ENCODE measurements around the gene TP53BP1.

TP53BP1 gene

GRCh38 chr15:43449981-43450380 is 43.0 kb downstream of the TP53BP1 start:
- H3K9ac ChIP-seq (ENCODE audit: low read length) = no peak overlapping the region
- H4K8ac ChIP-seq (ENCODE audit: low read depth, low read length) = no peak overlapping the region
- H2AK5ac ChIP-seq (ENCODE audit: low read length) = no peak overlapping the region
- DNase-seq = no peak
- no peak overlapping the region for H3K4me2 ChIP-seq (ENCODE audit: low read length)
- peaks cover 2% of the 10 kb centered on the region for H3K79me2 ChIP-seq (ENCODE audit: control insufficient read depth, insufficient read depth, low read length)
- no peak overlapping the region for H3K4ac ChIP-seq (ENCODE audit: low read depth, low read length)
- WGBS (ENCODE audit: extremely low coverage, insufficient coverage, low lambda C conversion rate) = 100% methylated on average over 1 of the region's 1 CpG
- H2BK15ac ChIP-seq (replicated peaks; ENCODE audit: low read depth) = no peak overlapping the region
- no peaks in the 10 kb centered on the region for H3K4me1 ChIP-seq (ENCODE audit: control insufficient read depth, low read depth, low read length)
- no peak overlapping the region for H3K27ac ChIP-seq (ENCODE audit: low read depth, low read length)
- H2BK120ac ChIP-seq (ENCODE audit: low read depth, low read length) = no peak overlapping the region
- H3K23ac ChIP-seq (ENCODE audit: low read length) = no peak overlapping the region
- no peak overlapping the region for H3K18ac ChIP-seq (ENCODE audit: low read length)
- no peaks in the 10 kb centered on the region for H3K36me3 ChIP-seq (ENCODE audit: control insufficient read depth, insufficient read depth, low read length)
- H2BK5ac ChIP-seq (ENCODE audit: low read length) = no peak overlapping the region
- no peak overlapping the region for H3K56ac ChIP-seq (ENCODE audit: low read length)
- no peaks in the 10 kb centered on the region for H3K27me3 ChIP-seq (ENCODE audit: insufficient read depth, low read length, poor library complexity)
- peaks cover 2% of the 10 kb centered on the region for H3K79me1 ChIP-seq (ENCODE audit: low read length)
- H4K5ac ChIP-seq (ENCODE audit: low read length) = no peak overlapping the region
- no peak overlapping the region for H3K4me3 ChIP-seq (ENCODE audit: low read length)

- H2BK15ac ChIP-seq (replicated peaks; ENCODE audit: low read depth) = no peak overlapping the region
- no peaks in the 10 kb centered on the region for H3K27me3 ChIP-seq (ENCODE audit: insufficient read depth, low read length, poor library complexity)
- H3K9ac ChIP-seq (ENCODE audit: low read length) = no peak overlapping the region
- no peak overlapping the region for H3K4me3 ChIP-seq (ENCODE audit: low read length)
- no CpG with 5 or more reads among the region's 2 CpGs for WGBS (ENCODE audit: extremely low coverage, insufficient coverage, low lambda C conversion rate)
- H3K79me2 ChIP-seq (ENCODE audit: control insufficient read depth, insufficient read depth, low read length) = peaks cover 2% of the 10 kb centered on the region
- no peak overlapping the region for H3K4ac ChIP-seq (ENCODE audit: low read depth, low read length)
- peak; percentile 3 for DNase-seq
- no peak overlapping the region for H2BK5ac ChIP-seq (ENCODE audit: low read length)
- H3K4me2 ChIP-seq (ENCODE audit: low read length) = no peak overlapping the region
- H3K4me1 ChIP-seq (ENCODE audit: control insufficient read depth, low read depth, low read length) = no peaks in the 10 kb centered on the region
- no peaks in the 10 kb centered on the region for H3K36me3 ChIP-seq (ENCODE audit: control insufficient read depth, insufficient read depth, low read length)
- H2AK5ac ChIP-seq (ENCODE audit: low read length) = no peak overlapping the region
- no peak overlapping the region for H4K8ac ChIP-seq (ENCODE audit: low read depth, low read length)
- no peak overlapping the region for H3K56ac ChIP-seq (ENCODE audit: low read length)
- no peak overlapping the region for H4K5ac ChIP-seq (ENCODE audit: low read length)
- H3K18ac ChIP-seq (ENCODE audit: low read length) = no peak overlapping the region
- H2BK120ac ChIP-seq (ENCODE audit: low read depth, low read length) = no peak overlapping the region
- no peak overlapping the region for H3K27ac ChIP-seq (ENCODE audit: low read depth, low read length)
- no peak overlapping the region for H3K23ac ChIP-seq (ENCODE audit: low read length)
- H3K79me1 ChIP-seq (ENCODE audit: low read length) = peaks cover 2% of the 10 kb centered on the region
Observed at GRCh38 chr15:43446344-43446743, 46.6 kb downstream of the TP53BP1 start.

- Histone ChIP-seq H3K4me3 (ENCODE audit: low read length) (no peak overlapping the region), H4K5ac (ENCODE audit: low read length) (no peak overlapping the region), H3K9ac (ENCODE audit: low read length) (no peak overlapping the region), H3K23ac (ENCODE audit: low read length) (no peak overlapping the region), H2BK120ac (ENCODE audit: low read depth, low read length) (no peak overlapping the region), H4K8ac (ENCODE audit: low read depth, low read length) (no peak overlapping the region), H3K36me3 (ENCODE audit: control insufficient read depth, insufficient read depth, low read length) (peaks cover 4% of the 10 kb centered on the region), H3K4me1 (ENCODE audit: control insufficient read depth, low read depth, low read length) (no peaks in the 10 kb centered on the region), H3K27ac (ENCODE audit: low read depth, low read length) (no peak overlapping the region), H3K4me2 (ENCODE audit: low read length) (no peak overlapping the region), H2BK5ac (ENCODE audit: low read length) (no peak overlapping the region), H3K18ac (ENCODE audit: low read length) (no peak overlapping the region), H3K79me2 (ENCODE audit: control insufficient read depth, insufficient read depth, low read length) (no peaks in the 10 kb centered on the region), H3K79me1 (ENCODE audit: low read length) (no peaks in the 10 kb centered on the region), H3K4ac (ENCODE audit: low read depth, low read length) (no peak overlapping the region), H2BK15ac (replicated peaks; ENCODE audit: low read depth) (no peak overlapping the region), H3K27me3 (ENCODE audit: insufficient read depth, low read length, poor library complexity) (no peaks in the 10 kb centered on the region), H2AK5ac (ENCODE audit: low read length) (no peak overlapping the region), H3K56ac (ENCODE audit: low read length) (no peak overlapping the region)
- peak; percentile 69 for DNase-seq
Observed at GRCh38 chr15:43441316-43441715, 51.6 kb downstream of the TP53BP1 start.

- no peak overlapping the region for H3K4me2 ChIP-seq (ENCODE audit: low read length)
- no CpG with 5 or more reads among the region's 4 CpGs for WGBS (ENCODE audit: extremely low coverage, insufficient coverage, low lambda C conversion rate)
- H3K79me2 ChIP-seq (ENCODE audit: control insufficient read depth, insufficient read depth, low read length) = no peaks in the 10 kb centered on the region
- H2AK5ac ChIP-seq (ENCODE audit: low read length) = no peak overlapping the region
- H3K4ac ChIP-seq (ENCODE audit: low read depth, low read length) = no peak overlapping the region
- H2BK120ac ChIP-seq (ENCODE audit: low read depth, low read length) = no peak overlapping the region
- no peak overlapping the region for H4K5ac ChIP-seq (ENCODE audit: low read length)
- H3K36me3 ChIP-seq (ENCODE audit: control insufficient read depth, insufficient read depth, low read length) = peaks cover 4% of the 10 kb centered on the region
- no peaks in the 10 kb centered on the region for H3K79me1 ChIP-seq (ENCODE audit: low read length)
- no peak overlapping the region for H3K27ac ChIP-seq (ENCODE audit: low read depth, low read length)
- no peaks in the 10 kb centered on the region for H3K4me1 ChIP-seq (ENCODE audit: control insufficient read depth, low read depth, low read length)
- H2BK15ac ChIP-seq (replicated peaks; ENCODE audit: low read depth) = no peak overlapping the region
- H3K9ac ChIP-seq (ENCODE audit: low read length) = no peak overlapping the region
- no peak overlapping the region for H4K8ac ChIP-seq (ENCODE audit: low read depth, low read length)
- H3K27me3 ChIP-seq (ENCODE audit: insufficient read depth, low read length, poor library complexity) = no peaks in the 10 kb centered on the region
- no peak overlapping the region for H3K18ac ChIP-seq (ENCODE audit: low read length)
- no peak overlapping the region for H3K23ac ChIP-seq (ENCODE audit: low read length)
- DNase-seq = peak; percentile 94
- H2BK5ac ChIP-seq (ENCODE audit: low read length) = no peak overlapping the region
- no peak overlapping the region for H3K56ac ChIP-seq (ENCODE audit: low read length)
- H3K4me3 ChIP-seq (ENCODE audit: low read length) = no peak overlapping the region
Observed at GRCh38 chr15:43440721-43441281, 52.2 kb downstream of the TP53BP1 start.

GRCh38 chr15:43439268-43439667 is 53.7 kb downstream of the TP53BP1 start:
- Histone ChIP-seq H4K5ac (ENCODE audit: low read length) (no peak overlapping the region), H3K56ac (ENCODE audit: low read length) (no peak overlapping the region), H3K4ac (ENCODE audit: low read depth, low read length) (no peak overlapping the region), H3K4me2 (ENCODE audit: low read length) (no peak overlapping the region), H3K4me3 (ENCODE audit: low read length) (no peak overlapping the region), H2BK120ac (ENCODE audit: low read depth, low read length) (no peak overlapping the region), H3K9ac (ENCODE audit: low read length) (no peak overlapping the region), H2BK5ac (ENCODE audit: low read length) (no peak overlapping the region), H3K27ac (ENCODE audit: low read depth, low read length) (no peak overlapping the region), H3K23ac (ENCODE audit: low read length) (no peak overlapping the region), H3K36me3 (ENCODE audit: control insufficient read depth, insufficient read depth, low read length) (peaks cover 4% of the 10 kb centered on the region), H3K79me1 (ENCODE audit: low read length) (no peaks in the 10 kb centered on the region), H2AK5ac (ENCODE audit: low read length) (no peak overlapping the region), H3K27me3 (ENCODE audit: insufficient read depth, low read length, poor library complexity) (no peaks in the 10 kb centered on the region), H2BK15ac (replicated peaks; ENCODE audit: low read depth) (no peak overlapping the region), H3K4me1 (ENCODE audit: control insufficient read depth, low read depth, low read length) (no peaks in the 10 kb centered on the region), H4K8ac (ENCODE audit: low read depth, low read length) (no peak overlapping the region), H3K18ac (ENCODE audit: low read length) (no peak overlapping the region), H3K79me2 (ENCODE audit: control insufficient read depth, insufficient read depth, low read length) (no peaks in the 10 kb centered on the region)
- WGBS (ENCODE audit: extremely low coverage, insufficient coverage, low lambda C conversion rate) = no CpG with 5 or more reads among the region's 3 CpGs
- peak; percentile 27 for DNase-seq

- H3K4me3 ChIP-seq (ENCODE audit: low read length) = no peak overlapping the region
- H3K27me3 ChIP-seq (ENCODE audit: insufficient read depth, low read length, poor library complexity) = no peaks in the 10 kb centered on the region
- no peak overlapping the region for H2AK5ac ChIP-seq (ENCODE audit: low read length)
- no peak overlapping the region for H2BK120ac ChIP-seq (ENCODE audit: low read depth, low read length)
- H2BK15ac ChIP-seq (replicated peaks; ENCODE audit: low read depth) = no peak overlapping the region
- H3K36me3 ChIP-seq (ENCODE audit: control insufficient read depth, insufficient read depth, low read length) = peaks cover 9% of the 10 kb centered on the region
- no peak overlapping the region for H3K23ac ChIP-seq (ENCODE audit: low read length)
- H3K4me2 ChIP-seq (ENCODE audit: low read length) = no peak overlapping the region
- no peak overlapping the region for H4K8ac ChIP-seq (ENCODE audit: low read depth, low read length)
- H2BK5ac ChIP-seq (ENCODE audit: low read length) = no peak overlapping the region
- H3K18ac ChIP-seq (ENCODE audit: low read length) = no peak overlapping the region
- H3K4me1 ChIP-seq (ENCODE audit: control insufficient read depth, low read depth, low read length) = no peaks in the 10 kb centered on the region
- no peak for DNase-seq
- no peak overlapping the region for H4K5ac ChIP-seq (ENCODE audit: low read length)
- no peaks in the 10 kb centered on the region for H3K79me2 ChIP-seq (ENCODE audit: control insufficient read depth, insufficient read depth, low read length)
- no peak overlapping the region for H3K27ac ChIP-seq (ENCODE audit: low read depth, low read length)
- no peak overlapping the region for H3K9ac ChIP-seq (ENCODE audit: low read length)
- no peaks in the 10 kb centered on the region for H3K79me1 ChIP-seq (ENCODE audit: low read length)
- no CpG with 5 or more reads among the region's 7 CpGs for WGBS (ENCODE audit: extremely low coverage, insufficient coverage, low lambda C conversion rate)
- no peak overlapping the region for H3K56ac ChIP-seq (ENCODE audit: low read length)
- no peak overlapping the region for H3K4ac ChIP-seq (ENCODE audit: low read depth, low read length)
Observed at GRCh38 chr15:43436395-43436794, 56.6 kb downstream of the TP53BP1 start.
